ENCODE data around the gene UBQLNL.

- TF ChIP-seq TAF1 (IDR thresholded peaks at IDR 0.05; ENCODE audit: borderline replicate concordance, insufficient read depth, low read length) (peak; percentile 42; the same call in 1 of the 2 replicates), POLR2AphosphoS5 (IDR thresholded peaks at IDR 0.05; ENCODE audit: low read depth, low read length) (no peak), SIN3A (IDR thresholded peaks at IDR 0.05; ENCODE audit: borderline replicate concordance, insufficient read depth, low read length) (no peak)
These were observed 11.0 kb downstream of the UBQLNL start for GRCh38 chr11:5505363-5506048.

Measured in PFSK-1 (cell line).